AG09309 (cell line): ENCODE data around the gene ACAP2.

ENCODE experiments used
- DNase-seq: peaks from one replicate; pipeline ENCODE4 v3.0.0-alpha.2; 2010; ENCODE audit warnings: low read depth
- H3K4me3 ChIP-seq: 2 replicates; pipeline ENCODE4 v1.5.1; 2011; ENCODE audit warnings: mild to moderate bottlenecking, low read depth, low read length, moderate library complexity; ENCODE audit not compliant: control insufficient read depth
- CTCF ChIP-seq: IDR thresholded peaks from 2 replicates; pipeline ENCODE4 v1.5.1; 2011; ENCODE audit warnings: mild to moderate bottlenecking, low read depth, low read length, inconsistent platforms; ENCODE audit not compliant: insufficient read depth, control insufficient read depth; ENCODE audit errors: missing control alignments

Gene ACAP2

GRCh38 chr3:195224980-195225580, 217.7 kb downstream of the ACAP2 start:
- no peak for TF ChIP-seq CTCF
- DNase-seq = no peak
- H3K4me3 ChIP-seq = no peak overlapping the region
